HCT116 (cell line): ENCODE measurements around the gene SUCLG2. TPM values are rescaled to one million over a fixed set of nuclear protein-coding genes. Genes with fewer than 3 reads are reported as not detected.
A peak's percentile ranks its signal among the peaks of the same experiment; 100 is the strongest.

Experiments
- ATAC-seq: fragments of 200-7000 bp; cut with Tn5 transposase; 2 replicates; pipeline ENCODE4 v1.9.1; 2020; ENCODE audit warnings: mild to moderate bottlenecking, moderate library complexity
- BruUV-seq: library from RNA; stranded (reverse); fragments of 400-500 nt; replicated peaks from 2 replicates; lab custom pipeline; 2021; lab: Mats Ljungman, UMichigan
- CTCF ChIA-PET: fragments of 300-600 bp; sonication (Branson Sonifier 250); formaldehyde crosslinking; loops from one replicate; lab custom pipeline; 2021; ENCODE audit warnings: antibody characterized with exemption; lab: Charles Lee
- POLR2A ChIA-PET: fragments of 300-600, 350-600 bp; sonication (Branson Sonifier 250); formaldehyde crosslinking; loops from one replicate; lab custom pipeline; 2021; ENCODE audit warnings: antibody characterized with exemption; lab: Charles Lee
- RAD21 ChIA-PET, 2 experiments: fragments of 300-600 bp; sonication (Branson Sonifier 250); formaldehyde crosslinking; loops; one replicate each; lab custom pipeline; 2023; ENCODE audit warnings: low total read pairs in 2 of 2; ENCODE audit not compliant: uncharacterized antibody in 2 of 2, unreplicated experiment in 2 of 2, low non-redundant PET in 1 of 2; lab: Charles Lee
- DNase-seq: peaks from one replicate; pipeline ENCODE4 v3.0.0-alpha.2; 2010; ENCODE audit warnings: low read depth, low spot score
- H2AFZ ChIP-seq: fragments of 200-600 bp; shearing (Covaris generic), sonication (generic); 2 replicates; pipeline ENCODE4 v1.6.1; 2017; ENCODE audit warnings: low read depth, mixed run types, mixed read lengths, antibody characterized with exemption, low read length; ENCODE audit not compliant: poor library complexity, severe bottlenecking
- H3K27ac ChIP-seq: 2 replicates; pipeline ENCODE4 v1.5.1; 2012; ENCODE audit warnings: low read depth, low read length
- H3K27me3 ChIP-seq: fragments of 200-600 bp; sonication (generic); 2 replicates; pipeline ENCODE4 v1.6.1; 2016; ENCODE audit warnings: mixed run types, low read length, mixed read lengths; ENCODE audit not compliant: insufficient read depth
- H3K36me3 ChIP-seq, 2 experiments: fragments of 200-500 bp in 1 of 2; fragments of 200-600 bp in 1 of 2; sonication (Bioruptor generic) in 1 of 2; sonication (generic) in 1 of 2; 2 replicates each; pipeline versions ENCODE4 v1.5.1 to v1.6.1; 2014 to 2016; ENCODE audit warnings: low read length in 2 of 2, inconsistent platforms in 1 of 2, mixed read lengths in 1 of 2, mixed run types in 1 of 2; ENCODE audit not compliant: insufficient read depth in 2 of 2, control insufficient read depth in 1 of 2
- H3K4me1 ChIP-seq, 2 experiments: fragments of 200-600 bp in 1 of 2; sonication (generic) in 1 of 2; 2 replicates each; pipeline versions ENCODE4 v1.5.1 to v1.6.1; 2012 to 2017; ENCODE audit warnings: low read length in 2 of 2, inconsistent platforms in 1 of 2, mild to moderate bottlenecking in 1 of 2, mixed read lengths in 1 of 2, mixed run types in 1 of 2, moderate library complexity in 1 of 2; ENCODE audit not compliant: insufficient read depth in 2 of 2, control insufficient read depth in 1 of 2
- H3K4me2 ChIP-seq: fragments of 200-600 bp; sonication (generic); 2 replicates; pipeline ENCODE4 v1.6.1; 2017; ENCODE audit warnings: mixed run types, low read length, mixed read lengths
- H3K4me3 ChIP-seq, 2 experiments: fragments of 200-600 bp in 1 of 2; sonication (generic) in 1 of 2; replicated peaks in 1 of 2; 2 replicates each; pipeline ENCODE4 v1.5.1; 2011 to 2016; ENCODE audit warnings: low read length in 2 of 2, control low read depth in 1 of 2, low read depth in 1 of 2, mild to moderate bottlenecking in 1 of 2, mixed read lengths in 1 of 2, mixed run types in 1 of 2
- H3K79me2 ChIP-seq: fragments of 200-600 bp; sonication (generic); 2 replicates; pipeline ENCODE4 v1.6.1; 2017; ENCODE audit warnings: mild to moderate bottlenecking, mixed run types, low read length, moderate library complexity, mixed read lengths; ENCODE audit not compliant: insufficient read depth
- H3K9ac ChIP-seq: fragments of 200-600 bp; sonication (generic); 2 replicates; pipeline ENCODE4 v1.6.1; 2016; ENCODE audit warnings: low read length, mixed read lengths
- H3K9me2 ChIP-seq: fragments of 200-600 bp; sonication (generic), shearing (Covaris generic); 2 replicates; pipeline ENCODE4 v1.6.1; 2017; ENCODE audit warnings: mixed run types, mild to moderate bottlenecking, moderate library complexity; ENCODE audit not compliant: insufficient read depth
- H3K9me3 ChIP-seq, 2 experiments: fragments of 200-500 bp in 1 of 2; fragments of 200-600 bp in 1 of 2; sonication (Bioruptor generic) in 1 of 2; sonication (generic) in 1 of 2; 2 replicates each; pipeline ENCODE4 v1.6.1; 2014 to 2017; ENCODE audit warnings: low read length in 2 of 2, mixed read lengths in 2 of 2, inconsistent platforms in 1 of 2, low read depth in 1 of 2, mild to moderate bottlenecking in 1 of 2, mixed run types in 1 of 2, moderate library complexity in 1 of 2; ENCODE audit not compliant: control insufficient read depth in 1 of 2, insufficient read depth in 1 of 2
- H4K20me1 ChIP-seq: fragments of 200-600 bp; sonication (generic), shearing (Covaris generic); 2 replicates; pipeline ENCODE4 v1.6.1; 2017; ENCODE audit warnings: mixed run types, mild to moderate bottlenecking, moderate library complexity; ENCODE audit not compliant: insufficient read depth
- CBX3 ChIP-seq: IDR thresholded peaks from 2 replicates; pipeline ENCODE4 v1.6.1; 2012; ENCODE audit warnings: low read depth
- CEBPB ChIP-seq: IDR thresholded peaks from 2 replicates; pipeline ENCODE4 v1.6.1; 2012; ENCODE audit warnings: low read depth
- EGR1 ChIP-seq: IDR thresholded peaks from 2 replicates; pipeline ENCODE4 v1.6.1; 2012; ENCODE audit warnings: low read depth
- ELF1 ChIP-seq: IDR thresholded peaks from 2 replicates; pipeline ENCODE4 v1.6.1; 2012; ENCODE audit warnings: low read depth, borderline replicate concordance
- EZH2phosphoT487 ChIP-seq: fragments of 200-600 bp; IDR thresholded peaks from 2 replicates; pipeline ENCODE4 v1.6.1; 2018; ENCODE audit warnings: antibody characterized with exemption, borderline replicate concordance
- FOSL1 ChIP-seq: IDR thresholded peaks from 2 replicates; pipeline ENCODE4 v1.6.1; 2012; ENCODE audit warnings: low read depth
- JUND ChIP-seq: IDR thresholded peaks from 2 replicates; pipeline ENCODE4 v1.6.1; 2012
- RAD21 ChIP-seq: IDR thresholded peaks from 2 replicates; pipeline ENCODE4 v1.6.1; 2012; ENCODE audit warnings: low read depth, mild to moderate bottlenecking
- SIN3A ChIP-seq: IDR thresholded peaks from 2 replicates; pipeline ENCODE4 v1.6.1; 2012; ENCODE audit warnings: low read depth
- SRF ChIP-seq: IDR thresholded peaks from 2 replicates; pipeline ENCODE4 v1.6.1; 2012; ENCODE audit warnings: low read depth
- TCF7L2 ChIP-seq: IDR thresholded peaks from 2 replicates; pipeline ENCODE4 v1.7.0; 2011; ENCODE audit warnings: borderline replicate concordance, inconsistent platforms; ENCODE audit not compliant: insufficient read depth, insufficient read length; ENCODE audit errors: extremely low read depth
- YY1 ChIP-seq: IDR thresholded peaks from 2 replicates; pipeline ENCODE4 v1.6.1; 2011; ENCODE audit warnings: low read length, low read depth, moderate library complexity, mild to moderate bottlenecking; ENCODE audit not compliant: insufficient replicate concordance; ENCODE audit errors: extremely low read depth
- ZBTB33 ChIP-seq: IDR thresholded peaks from 2 replicates; pipeline ENCODE4 v1.6.1; 2011; ENCODE audit warnings: mild to moderate bottlenecking, low read length, moderate library complexity; ENCODE audit not compliant: insufficient replicate concordance; ENCODE audit errors: extremely low read depth
- intact Hi-C: fragments of 100-400 bp; cut with micrococcal nuclease; formaldehyde crosslinking; loops from 2 replicates; pipeline ENCODE4 v1.10.0; 2022
- total RNA-seq: library from RNA; stranded (reverse); gene quantifications from one replicate; pipeline ENCODE4 v1.2.1, GENCODE V29; 2021; ENCODE audit not compliant: unreplicated experiment
- TF ChIP-seq, protein P1 (sequence below): IDR thresholded peaks from 2 replicates; pipeline ENCODE4 v1.6.1; 2012; ENCODE audit warnings: low read depth

The SUCLG2 gene
- total RNA-seq, 1 experiment from 2014 or later: 49.2 TPM

- ATAC-seq: no peak
- RAD21 ChIA-PET: no interaction called here
- H3K4me3 ChIP-seq: no peak overlapping the region
- H3K9me3 ChIP-seq: no peaks in the 10 kb centered on the region
- peaks cover 5% of the 10 kb centered on the region; the same call in 1 of the 2 replicates for H3K79me2 ChIP-seq
- CTCF ChIA-PET: no interaction called here
- DNase-seq: no peak
- peaks cover 0 to 12% of the 10 kb centered on the region in 2 experiments; a peak in 2 of 4 replicates for H3K4me1 ChIP-seq
- H3K36me3 ChIP-seq: peaks cover 3 to 4% of the 10 kb centered on the region in 2 experiments; a peak in 2 of 4 replicates
- POLR2A ChIA-PET: no interaction called here
- H3K4me2 ChIP-seq: peak overlapping the region; percentile 34
- BruUV-seq: no TSS peak
- H3K9me2 ChIP-seq: no peaks in the 10 kb centered on the region
- H3K27ac ChIP-seq: no peak overlapping the region
- H2AFZ ChIP-seq: no peak overlapping the region
- no peaks in the 10 kb centered on the region for H3K27me3 ChIP-seq
- no peaks in the 10 kb centered on the region; the same call in 1 of the 2 replicates for H4K20me1 ChIP-seq
- intact Hi-C loops: no loop called here
- no peak overlapping the region for H3K9ac ChIP-seq
- TF ChIP-seq RAD21: no peak
- TF ChIP-seq FOSL1: peak; percentile 41; the same call in 1 of the 2 replicates
Measured at GRCh38 chr3:67610458-67610857, 44.0 kb downstream of the SUCLG2 start.

DNA sequence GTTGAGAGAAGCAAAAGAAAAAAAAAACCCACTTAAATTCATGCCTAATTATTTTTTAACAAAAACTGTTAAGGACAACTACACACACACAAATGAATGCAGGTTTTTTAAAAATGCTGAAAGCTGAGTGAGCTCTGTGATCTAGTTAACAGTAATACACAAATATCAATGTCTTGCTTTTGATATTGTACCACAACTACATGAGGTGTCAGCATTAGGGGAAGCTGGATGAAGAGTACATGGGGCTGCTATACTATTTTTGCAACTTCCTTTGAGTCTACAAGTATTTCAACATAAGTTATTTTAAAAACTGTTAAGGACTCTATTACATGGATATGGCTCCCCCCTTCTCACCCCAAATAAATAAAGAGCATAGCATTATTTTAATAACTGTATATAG lies 44.7 kb downstream of the SUCLG2 start:
- ChIA-PET RAD21 (no interaction called here), POLR2A (no interaction called here), CTCF (no interaction called here)
- ATAC-seq: no peak
- BruUV-seq: no TSS peak
- peaks cover 0 to 12% of the 10 kb centered on the region in 2 experiments; a peak in 2 of 4 replicates for H3K4me1 ChIP-seq
- no peaks in the 10 kb centered on the region for H3K27me3 ChIP-seq
- H3K4me2 ChIP-seq: no peak overlapping the region
- no peaks in the 10 kb centered on the region for H3K9me2 ChIP-seq
- no peak overlapping the region for H2AFZ ChIP-seq
- no peak for TF ChIP-seq ELF1
- no peak for TF ChIP-seq FOSL1
- TF ChIP-seq SRF: no peak
- TF ChIP-seq TCF7L2: no peak
- no peak for TF ChIP-seq EZH2phosphoT487
- no peak for TF ChIP-seq CBX3
- TF ChIP-seq EGR1: no peak
- TF ChIP-seq, protein P1, sequence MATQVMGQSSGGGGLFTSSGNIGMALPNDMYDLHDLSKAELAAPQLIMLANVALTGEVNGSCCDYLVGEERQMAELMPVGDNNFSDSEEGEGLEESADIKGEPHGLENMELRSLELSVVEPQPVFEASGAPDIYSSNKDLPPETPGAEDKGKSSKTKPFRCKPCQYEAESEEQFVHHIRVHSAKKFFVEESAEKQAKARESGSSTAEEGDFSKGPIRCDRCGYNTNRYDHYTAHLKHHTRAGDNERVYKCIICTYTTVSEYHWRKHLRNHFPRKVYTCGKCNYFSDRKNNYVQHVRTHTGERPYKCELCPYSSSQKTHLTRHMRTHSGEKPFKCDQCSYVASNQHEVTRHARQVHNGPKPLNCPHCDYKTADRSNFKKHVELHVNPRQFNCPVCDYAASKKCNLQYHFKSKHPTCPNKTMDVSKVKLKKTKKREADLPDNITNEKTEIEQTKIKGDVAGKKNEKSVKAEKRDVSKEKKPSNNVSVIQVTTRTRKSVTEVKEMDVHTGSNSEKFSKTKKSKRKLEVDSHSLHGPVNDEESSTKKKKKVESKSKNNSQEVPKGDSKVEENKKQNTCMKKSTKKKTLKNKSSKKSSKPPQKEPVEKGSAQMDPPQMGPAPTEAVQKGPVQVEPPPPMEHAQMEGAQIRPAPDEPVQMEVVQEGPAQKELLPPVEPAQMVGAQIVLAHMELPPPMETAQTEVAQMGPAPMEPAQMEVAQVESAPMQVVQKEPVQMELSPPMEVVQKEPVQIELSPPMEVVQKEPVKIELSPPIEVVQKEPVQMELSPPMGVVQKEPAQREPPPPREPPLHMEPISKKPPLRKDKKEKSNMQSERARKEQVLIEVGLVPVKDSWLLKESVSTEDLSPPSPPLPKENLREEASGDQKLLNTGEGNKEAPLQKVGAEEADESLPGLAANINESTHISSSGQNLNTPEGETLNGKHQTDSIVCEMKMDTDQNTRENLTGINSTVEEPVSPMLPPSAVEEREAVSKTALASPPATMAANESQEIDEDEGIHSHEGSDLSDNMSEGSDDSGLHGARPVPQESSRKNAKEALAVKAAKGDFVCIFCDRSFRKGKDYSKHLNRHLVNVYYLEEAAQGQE: no peak
- TF ChIP-seq ZBTB33: no peak
- no peak for TF ChIP-seq SIN3A
- TF ChIP-seq CEBPB: no peak
- no peak for TF ChIP-seq YY1
- no peak for TF ChIP-seq JUND
- no peak overlapping the region for H3K27ac ChIP-seq
- no peak overlapping the region for H3K9ac ChIP-seq
- intact Hi-C loops: no loop called here
- H3K9me3 ChIP-seq: no peaks in the 10 kb centered on the region
- peaks cover 3 to 4% of the 10 kb centered on the region in 2 experiments; a peak in 2 of 4 replicates for H3K36me3 ChIP-seq
- no peaks in the 10 kb centered on the region; the same call in 1 of the 2 replicates for H4K20me1 ChIP-seq
- DNase-seq: no peak
- peaks cover 5% of the 10 kb centered on the region; the same call in 1 of the 2 replicates for H3K79me2 ChIP-seq
- H3K4me3 ChIP-seq: no peak overlapping the region
